GM23248 (cell line): ENCODE measurements around the gene EMD.

Experiments used
- EZH2 ChIP-seq: fragments of 200-600 bp; sonication (generic); IDR thresholded peaks from 2 replicates; pipeline ENCODE4 v1.6.1; 2018; ENCODE audit warnings: antibody characterized with exemption, mild to moderate bottlenecking; ENCODE audit not compliant: insufficient read depth, poor library complexity, severe bottlenecking
- EZH2phosphoT487 ChIP-seq: fragments of 200-600 bp; sonication (generic); IDR thresholded peaks from 2 replicates; pipeline ENCODE4 v1.6.1; 2018; ENCODE audit warnings: antibody characterized with exemption, moderate library complexity, mild to moderate bottlenecking, low read depth; ENCODE audit not compliant: insufficient read depth

- TF ChIP-seq EZH2phosphoT487 (no peak), EZH2 (no peak)
Observed at GRCh38 chrX:154357205-154357604, 21.9 kb upstream of the EMD start.
